CD4-positive, alpha-beta T cell treated with Interleukin-6 for 4 hours (primary cell): Measurements from ENCODE around the gene TMEM89.
A peak's percentile ranks its signal among the peaks of the same experiment; 100 is the strongest.

Experiments used
- DNase-seq: peaks from one replicate; pipeline ENCODE4 v3.0.0-alpha.2; 2020; ENCODE audit warnings: mixed read lengths

The TMEM89 gene, protein sequence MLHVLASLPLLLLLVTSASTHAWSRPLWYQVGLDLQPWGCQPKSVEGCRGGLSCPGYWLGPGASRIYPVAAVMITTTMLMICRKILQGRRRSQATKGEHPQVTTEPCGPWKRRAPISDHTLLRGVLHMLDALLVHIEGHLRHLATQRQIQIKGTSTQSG

DNA sequence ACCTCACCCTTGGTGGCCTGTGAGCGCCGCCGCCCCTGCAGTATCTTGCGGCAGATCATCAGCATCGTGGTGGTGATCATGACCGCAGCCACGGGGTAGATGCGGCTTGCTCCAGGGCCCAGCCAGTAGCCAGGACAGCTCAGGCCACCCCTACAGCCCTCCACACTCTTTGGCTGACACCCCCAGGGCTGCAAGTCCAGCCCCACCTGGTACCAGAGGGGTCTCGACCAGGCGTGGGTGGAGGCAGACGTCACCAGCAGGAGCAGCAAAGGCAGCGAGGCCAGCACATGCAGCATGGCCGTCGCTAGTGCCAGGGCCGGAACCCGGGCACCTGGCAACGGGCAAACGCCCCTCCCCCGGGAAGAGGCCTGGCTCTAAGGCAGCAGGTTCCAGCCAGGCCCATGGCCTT, at the start of gene TMEM89:
TMEM89 (minus strand) TSS at position 309 of the 409 bp plus-strand sequence; CDS start at position 296, 13 bp downstream.
- DNase-seq: no peak

DNA sequence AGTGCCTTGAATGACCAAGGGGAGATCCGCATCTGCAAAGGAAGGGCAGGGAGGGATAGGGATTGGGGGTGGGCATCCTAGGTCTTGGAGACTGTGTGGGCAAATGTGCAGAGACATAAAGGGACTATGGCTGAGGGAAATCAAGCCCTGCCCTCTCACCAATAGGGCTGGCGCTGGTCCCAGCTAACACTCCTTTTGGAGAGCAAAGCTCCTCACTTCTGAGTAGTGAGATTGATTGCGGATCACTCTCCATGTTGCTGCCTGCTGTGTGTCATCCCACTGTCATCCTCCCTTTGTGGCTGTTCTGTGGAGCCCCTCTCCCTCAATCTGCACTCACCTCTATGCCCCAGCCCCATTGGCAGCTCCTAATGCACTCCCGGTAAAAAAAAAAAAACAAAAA, 43.4 kb upstream of the TMEM89 start:
- DNase-seq: no peak

DNA sequence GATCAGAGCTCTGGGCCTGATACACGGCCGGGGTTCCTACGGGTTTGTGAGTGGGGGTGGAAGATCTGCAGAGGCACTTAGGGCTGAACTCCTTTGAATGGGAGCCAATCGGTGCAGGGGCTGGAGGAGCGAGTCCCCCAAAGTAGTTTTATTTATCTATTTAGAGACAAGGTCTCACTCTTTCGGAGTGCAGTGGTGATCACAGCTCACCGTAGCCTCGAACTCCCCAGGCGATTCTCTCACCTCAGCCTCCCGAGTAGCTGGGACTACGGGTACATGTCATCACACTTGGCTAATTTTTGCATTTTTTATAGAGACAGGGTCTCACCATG, 42.7 kb upstream of the TMEM89 start:
- no peak for DNase-seq

DNA sequence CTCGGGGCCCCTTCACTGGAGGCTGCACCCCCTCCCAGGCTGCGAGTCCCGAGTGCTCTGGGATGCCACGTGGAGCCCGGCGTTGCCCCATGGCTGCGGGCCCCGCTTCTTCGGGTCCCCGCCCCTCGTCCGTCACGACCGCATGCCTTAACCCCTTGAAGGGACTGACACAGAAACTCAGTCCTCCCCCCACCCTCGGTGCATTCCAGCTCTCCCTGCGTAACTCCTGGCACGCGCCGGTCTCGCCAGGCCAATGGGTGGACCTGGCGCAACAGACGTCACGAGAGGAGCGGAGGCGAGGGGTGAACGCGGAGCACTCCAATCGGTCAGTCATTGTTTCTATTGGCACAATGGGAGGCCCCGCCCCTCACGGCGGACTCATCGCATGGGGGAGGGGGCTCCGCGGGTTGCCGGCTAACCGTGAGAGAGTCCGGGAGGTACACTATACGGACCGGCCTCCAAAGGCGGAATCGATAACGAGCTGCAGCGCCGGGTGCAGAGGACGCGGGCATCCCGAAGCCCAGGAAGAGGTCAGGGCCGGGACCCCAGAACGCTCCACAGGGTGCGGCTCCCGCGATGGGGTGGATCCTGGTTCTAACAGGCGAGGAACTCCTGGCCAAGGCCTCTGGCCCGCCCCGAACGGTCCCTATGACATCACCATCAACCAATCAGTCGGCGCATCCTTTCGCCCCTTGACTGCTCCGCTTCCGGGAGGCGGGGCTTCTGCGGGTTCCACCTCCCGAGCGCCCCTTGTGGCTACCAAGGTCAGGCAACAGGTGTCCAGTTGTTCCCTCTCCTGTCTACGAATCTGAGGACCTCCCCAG, 42.1 kb upstream of the TMEM89 start:
- peak; percentile 86 for DNase-seq

DNA sequence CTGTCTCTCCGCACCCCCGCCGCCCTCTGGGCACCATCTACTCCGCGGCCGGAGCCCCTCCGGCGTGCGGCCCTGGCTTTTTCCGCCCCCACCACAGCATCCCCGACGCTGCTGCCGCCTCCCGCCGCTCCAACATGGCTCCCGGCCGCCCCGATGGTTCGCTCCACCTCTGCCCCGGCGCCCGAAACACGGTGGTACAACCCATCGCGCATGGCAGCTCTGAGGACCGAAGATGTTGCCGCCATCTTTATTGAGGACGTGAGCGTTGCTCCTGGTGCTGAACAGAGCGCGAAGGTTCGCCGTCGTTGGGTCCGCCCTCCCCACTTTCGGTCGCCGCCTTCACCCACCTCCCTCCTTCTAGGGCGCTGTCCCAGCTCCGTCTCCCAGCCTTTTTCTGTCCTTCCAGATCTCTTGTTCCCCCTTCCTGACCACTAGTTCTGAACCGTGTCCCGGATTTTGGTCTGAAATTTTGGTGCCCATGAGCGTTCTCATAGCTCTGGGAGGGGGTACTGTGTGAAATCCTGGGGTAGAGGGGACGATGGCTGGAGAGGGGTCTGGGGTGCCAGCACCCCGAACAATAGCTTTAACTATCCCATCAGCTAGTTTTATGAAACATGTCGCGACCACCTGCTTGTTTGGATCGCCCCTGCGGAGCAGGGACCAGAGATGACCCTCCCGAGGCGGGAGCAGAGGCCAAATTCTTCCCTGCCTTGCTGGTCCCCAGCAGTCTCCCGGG, 41.4 kb upstream of the TMEM89 start, which contains the start of gene CELSR3:
CELSR3 (minus strand) TSS at position 134 of the 736 bp plus-strand sequence. CDS start 252 bp downstream, outside the sequence.
- peak; percentile 46 for DNase-seq

DNA sequence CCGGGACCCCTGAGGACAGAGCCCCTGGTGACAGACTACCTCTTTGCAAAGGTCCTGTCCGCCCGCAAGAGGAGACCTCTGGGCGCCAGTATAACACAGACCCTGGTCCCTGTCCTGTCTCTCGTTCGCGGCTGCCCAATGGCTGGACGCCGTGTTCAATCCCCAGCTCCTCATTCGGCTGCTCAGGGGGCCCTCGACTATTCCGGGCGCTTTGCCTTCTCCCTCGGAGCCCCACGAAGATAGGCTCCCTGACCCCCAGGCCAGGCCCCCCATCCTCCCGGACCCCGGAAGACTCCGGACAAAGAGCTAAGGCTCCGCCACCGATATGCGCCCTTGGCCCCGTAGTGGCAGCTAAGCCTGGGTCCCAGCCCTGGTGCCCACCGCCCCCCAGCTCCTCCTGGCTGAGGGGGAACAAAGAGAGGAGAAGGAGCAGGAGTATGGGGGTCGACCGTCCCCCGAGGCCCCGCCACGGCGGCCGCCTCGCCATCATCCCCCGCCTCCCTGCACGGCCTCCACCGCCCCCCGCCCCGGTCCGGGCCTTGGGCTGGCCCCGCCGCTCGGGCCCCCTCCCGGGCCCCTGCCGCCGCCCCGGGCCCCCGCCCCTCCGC, 40.7 kb upstream of the TMEM89 start:
- no peak for DNase-seq

DNA sequence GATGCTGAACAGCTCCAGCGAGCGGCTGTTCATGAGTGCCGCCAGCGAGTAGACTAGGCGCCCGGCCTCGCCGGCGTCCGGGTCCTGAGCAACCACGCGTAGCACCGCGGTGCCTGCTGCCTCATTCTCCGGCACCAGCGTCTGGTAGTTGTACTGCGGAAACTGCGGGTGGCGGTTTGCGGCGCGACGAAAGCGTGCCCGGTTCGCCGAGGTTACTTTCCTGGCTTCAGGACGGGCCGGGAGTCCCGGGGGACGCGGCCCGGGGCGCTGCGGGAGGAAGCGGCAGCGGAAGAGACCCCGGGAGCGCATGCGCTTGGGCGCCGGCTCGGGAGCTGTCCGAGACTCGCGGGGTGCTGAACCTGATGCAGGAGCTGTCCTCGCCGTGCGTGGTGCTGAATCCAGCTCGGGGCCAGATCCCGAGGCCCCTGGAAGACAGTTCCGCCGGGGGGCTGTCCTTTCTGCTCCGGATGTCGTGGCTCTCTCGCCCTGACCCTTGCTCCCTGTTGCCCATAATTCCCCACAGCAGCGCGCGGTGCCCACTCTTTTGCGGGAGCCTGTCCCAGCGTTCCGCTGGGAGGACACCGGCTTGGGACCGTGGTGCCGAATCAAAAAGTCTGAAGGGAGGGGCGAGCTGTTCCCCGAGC, 40.1 kb upstream of the TMEM89 start:
- peak; percentile 71 for DNase-seq

DNA sequence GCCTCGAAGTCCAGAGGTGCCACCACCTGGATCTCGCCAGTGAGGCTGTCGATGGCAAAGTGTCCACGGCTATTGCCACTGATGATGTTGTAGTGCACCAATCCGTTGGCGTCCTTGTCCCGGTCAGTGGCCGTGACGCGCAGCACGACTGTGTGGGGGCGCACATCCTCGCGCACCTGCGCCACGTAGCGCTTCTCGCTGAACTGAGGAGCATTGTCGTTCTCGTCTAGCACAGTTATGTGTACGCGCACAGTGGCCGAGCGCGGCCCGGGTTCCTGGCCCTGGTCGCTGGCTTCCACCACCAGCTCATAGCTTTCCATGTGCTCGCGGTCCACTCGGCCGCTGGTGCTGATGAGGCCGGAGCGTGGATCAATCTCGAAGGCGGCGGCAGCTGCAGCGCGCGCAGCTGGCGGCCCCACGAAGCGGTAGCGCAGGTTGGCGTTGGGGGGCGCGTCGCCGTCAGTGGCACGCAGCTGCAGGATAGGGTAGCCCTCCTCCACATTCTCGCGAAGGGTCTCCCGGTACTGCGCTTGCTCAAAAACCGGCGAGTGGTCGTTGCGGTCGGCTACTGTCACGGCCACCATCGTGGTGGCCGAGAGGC, 39.3 kb upstream of the TMEM89 start:
- DNase-seq: no peak

DNA sequence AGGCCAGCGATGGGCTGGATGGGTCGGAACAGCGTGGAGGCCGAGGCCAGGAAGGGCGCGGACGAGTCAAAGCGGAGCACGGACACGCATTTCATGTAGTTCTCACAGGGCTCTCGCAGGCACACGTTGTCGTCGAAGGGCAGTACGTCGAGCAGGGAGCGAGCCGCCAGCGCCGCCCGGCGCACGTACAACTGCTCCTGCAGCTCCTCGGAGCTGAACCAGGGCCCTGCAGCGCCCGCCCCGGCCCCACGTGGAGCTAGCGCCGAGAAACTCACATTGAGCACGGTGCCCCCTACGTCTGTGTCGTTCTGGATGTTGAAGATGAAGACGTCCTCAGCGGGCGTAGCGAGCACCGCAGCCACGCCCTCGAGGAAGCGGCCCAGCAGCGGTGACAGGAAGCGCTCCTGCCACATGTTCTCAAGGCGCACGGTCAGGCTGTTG, 35.3 kb upstream of the TMEM89 start:
- DNase-seq: peak; percentile 36

DNA sequence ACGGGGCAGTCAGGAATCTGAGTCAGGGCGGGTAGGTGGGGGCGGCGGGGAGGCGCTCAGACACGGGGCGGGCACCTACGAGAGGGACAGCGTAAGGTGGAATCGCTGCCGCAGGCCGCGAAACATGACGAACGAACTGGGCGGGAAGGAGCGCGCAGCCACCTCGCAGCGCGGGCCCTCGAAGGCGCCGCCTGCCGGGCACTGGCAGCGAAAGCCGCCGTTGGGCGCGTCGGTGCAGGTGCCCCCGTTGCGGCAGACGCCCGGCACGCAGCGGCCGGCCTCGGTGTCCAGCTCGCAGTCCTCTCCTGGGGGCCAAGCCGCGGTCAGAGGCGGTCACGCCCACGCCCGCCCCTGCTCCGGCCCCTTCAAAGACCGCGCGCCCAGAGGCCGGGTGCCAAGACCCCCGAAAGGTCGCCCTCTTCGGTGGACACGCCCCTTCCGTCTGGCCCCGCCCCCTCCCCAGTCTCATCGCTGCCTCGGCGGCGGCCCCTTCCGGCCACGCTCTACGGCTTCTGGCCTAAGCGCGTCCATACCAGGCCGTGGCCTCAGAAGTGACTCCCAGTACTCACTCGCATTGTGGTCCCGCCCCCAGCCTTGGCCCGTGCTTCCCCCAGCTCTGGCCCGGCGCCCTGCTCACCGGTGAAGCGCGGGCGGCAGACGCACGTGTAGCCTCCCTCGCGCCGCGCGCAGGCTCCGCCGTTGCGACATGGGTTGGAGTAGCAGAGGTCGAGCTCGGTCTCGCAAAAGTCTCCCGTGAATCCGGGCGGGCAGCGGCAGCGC, 34.7 kb upstream of the TMEM89 start:
- DNase-seq: peak; percentile 86

DNA sequence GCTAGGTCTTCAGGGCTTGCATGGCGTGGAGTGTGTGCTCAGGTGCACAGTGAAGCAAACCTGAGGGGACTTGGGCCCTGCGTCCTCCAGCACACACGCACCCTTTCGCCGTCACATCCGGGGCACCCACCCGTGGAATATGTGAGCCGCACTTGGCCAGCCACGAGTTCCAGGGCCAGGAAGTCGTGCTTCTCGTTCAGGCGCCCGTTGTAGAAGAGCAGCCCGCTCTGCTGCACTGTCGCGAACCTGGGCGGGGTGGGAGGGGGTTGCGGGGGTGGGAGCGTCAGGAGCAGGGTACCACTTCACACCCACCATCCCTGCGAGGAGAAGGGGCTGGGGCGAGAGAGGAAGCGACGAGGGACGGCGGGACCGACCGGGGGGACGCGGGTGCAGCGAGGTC, 34.0 kb upstream of the TMEM89 start:
- peak; percentile 61 for DNase-seq

DNA sequence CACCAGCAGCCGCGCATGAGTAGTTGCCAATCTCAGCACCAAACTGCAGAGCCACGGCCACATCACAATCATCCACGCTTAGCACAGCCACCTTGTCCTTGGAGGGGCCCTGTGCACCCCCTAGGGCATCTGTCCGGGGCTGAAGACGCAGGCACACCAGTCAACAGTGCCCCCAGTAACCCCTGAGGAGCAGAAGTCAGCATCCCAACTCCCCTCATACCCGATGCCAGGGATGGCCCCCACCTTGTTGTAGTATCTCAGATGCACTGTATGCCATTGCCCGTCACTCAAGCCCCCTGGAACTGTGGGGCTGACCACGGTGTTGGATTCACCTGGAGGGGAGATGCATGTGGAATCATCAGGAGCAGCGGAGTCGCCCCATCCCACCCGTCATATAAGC, 33.5 kb upstream of the TMEM89 start:
- DNase-seq: no peak

DNA sequence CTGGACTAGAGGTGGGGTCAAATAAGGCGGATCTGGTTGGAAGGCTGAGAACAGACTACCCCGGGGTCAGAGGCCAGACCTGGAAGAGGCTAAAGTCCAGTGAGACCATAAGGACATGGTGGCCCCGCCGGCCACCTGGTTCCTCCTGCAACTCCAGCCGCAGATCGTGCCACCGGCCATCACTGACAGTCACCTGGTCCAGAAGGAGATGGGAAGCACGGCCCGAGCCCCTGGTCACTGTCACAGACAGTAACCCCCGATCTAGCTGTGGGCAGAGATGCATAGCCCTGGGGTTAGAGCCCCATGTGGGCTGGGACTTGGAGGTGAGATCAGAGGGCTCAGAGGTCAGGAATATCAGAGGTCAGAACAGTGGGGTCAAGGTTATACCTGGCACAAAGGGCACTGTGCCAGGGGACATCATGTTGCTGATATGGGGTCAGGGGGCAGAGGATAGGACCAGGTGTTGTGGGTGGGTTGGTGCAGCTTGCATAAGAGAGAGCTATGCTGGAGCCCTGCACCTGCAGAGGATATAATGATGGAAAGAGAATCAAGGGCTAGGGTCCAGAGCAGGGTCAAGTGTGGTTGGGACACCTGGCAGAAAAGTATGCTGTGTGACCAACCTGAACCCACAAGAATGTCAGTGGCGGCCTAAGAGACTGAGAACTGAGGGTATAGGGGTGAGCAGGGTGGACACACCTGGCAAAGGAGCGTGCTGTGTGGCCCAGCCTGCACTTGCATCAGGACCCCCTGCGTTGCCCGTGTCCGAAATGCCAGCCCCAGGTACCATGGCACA, 31.6 kb upstream of the TMEM89 start:
- no peak for DNase-seq

DNA sequence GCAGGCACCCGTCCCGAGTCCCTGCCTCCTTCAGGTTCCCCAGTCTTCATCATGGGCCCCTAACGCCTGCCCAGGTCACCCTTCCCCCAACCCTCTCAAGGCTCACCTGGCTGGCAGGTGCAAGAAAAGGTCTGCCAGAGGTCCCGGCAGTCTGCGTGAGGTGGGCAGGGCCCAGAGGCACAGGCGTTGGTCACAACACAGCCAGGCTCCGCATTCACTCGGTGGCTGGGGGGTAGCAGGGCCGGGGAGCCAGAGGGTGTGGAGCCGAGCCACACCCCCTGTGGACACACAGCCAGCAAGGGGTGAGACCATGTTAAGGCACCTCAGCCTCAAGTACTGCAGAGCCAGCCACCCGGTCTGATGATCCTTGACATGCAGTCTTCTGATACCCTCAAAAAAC, 30.2 kb upstream of the TMEM89 start:
- no peak for DNase-seq

DNA sequence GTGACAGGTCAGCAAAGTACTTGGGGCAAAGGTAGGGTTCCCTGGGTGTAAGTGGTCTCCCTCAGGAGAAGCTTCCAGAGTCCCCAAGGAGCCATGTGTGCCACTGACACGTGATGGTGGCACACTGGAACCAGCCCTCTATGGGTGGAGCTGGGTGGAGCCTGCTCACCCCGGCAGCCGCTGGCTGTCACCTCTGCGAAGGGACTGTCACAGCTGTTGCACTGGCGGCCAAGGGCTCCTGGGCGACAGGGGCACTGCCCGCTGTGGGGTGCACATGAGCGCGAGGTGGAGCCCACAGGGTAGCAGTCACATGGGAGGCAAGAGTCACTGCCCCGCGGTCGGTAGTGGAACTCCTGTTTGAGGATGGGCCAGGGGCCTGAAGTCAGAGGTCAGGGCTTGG, 29.2 kb upstream of the TMEM89 start:
- no peak for DNase-seq

DNA sequence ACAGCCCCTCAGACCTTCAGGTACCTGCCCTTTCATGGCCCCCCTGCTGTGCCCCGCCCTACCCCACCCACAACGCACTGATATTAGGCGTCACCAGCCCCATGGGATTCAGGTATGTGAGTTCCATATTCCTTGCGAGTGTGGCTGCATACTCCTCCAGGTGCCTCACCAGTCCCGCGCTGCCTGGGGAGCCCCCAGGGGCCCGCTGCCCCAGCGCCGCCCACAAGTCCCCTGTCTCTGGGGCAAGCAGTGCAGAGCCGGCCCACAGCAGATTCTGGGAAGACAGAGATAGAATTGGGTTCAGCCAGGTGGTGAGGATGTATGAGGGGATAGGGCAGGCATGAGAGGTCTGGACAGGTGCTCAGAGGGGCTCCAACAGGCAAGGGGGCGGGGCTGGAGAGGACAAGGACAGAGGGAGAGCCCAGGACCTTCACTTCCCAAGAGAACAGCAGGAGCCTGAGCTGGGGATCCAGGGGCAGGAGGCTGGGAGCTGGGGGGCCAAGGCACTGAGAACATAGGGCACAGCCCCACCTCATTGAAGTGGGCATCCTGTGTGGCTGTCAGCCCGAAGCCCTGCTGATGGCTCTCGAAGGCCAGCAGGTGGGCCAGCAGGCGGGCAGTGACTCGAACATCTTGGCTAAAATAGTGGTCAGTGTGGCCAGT, 26.8 kb upstream of the TMEM89 start:
- no peak for DNase-seq

DNA sequence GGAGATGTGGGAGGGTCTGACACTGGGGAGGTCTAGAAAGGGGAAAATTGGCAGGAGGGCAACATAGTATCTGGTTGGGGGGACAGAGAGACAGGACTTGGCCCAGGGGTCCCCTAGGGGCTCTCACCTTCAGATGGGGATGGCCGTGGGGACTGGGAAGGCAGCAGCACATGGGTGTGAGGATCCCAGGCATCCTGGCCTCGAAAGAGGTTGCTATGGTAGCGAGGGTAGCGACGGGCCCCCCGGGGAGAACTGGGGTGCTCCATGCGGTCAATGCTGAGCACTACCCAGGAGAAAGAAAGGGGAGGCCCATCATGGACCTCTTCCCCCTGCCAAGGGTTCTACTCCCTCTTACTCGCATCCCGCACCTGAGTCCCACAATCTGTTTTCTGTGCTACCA, 26.1 kb upstream of the TMEM89 start:
- no peak for DNase-seq

DNA sequence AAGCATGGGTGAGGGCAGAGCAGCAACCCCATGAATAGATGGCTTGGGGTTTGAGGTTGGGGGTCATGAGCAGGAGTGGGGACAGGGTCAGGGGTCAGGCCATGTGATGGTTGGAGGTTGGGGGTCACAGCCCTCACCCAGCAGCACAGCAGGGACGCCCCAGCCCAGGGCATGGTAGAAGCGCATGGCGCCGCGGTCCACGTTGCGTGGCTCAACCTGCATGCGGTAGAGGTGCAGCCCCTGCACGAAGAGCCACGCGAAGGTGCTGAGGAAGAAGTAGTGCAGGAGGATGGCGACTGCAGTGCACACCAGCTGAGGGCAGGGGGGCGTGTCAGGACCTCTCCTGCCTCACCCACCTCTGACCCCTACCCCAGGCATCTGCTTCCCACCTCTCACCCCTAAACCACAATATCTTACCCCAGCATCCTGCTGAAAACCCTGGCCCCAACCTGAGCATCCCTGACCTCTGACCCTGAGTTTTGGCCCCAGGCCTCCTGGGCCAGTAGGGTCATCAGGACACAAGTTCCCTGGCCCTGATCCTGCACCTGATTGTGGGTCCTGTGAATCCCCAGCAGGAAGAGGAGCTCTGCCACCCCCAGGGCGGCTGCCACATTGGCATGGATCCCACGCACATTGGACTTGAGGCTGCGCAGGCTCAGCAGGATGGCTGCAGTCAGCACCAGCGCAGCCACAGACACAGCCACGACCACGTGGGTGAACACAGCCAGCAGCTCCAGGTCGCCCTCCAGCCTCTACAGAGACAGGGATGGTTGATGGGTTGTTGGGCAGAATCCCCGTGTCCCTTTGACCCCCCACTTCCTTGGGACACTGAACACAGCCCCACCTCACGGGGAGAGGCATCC, 23.6 kb upstream of the TMEM89 start:
- no peak for DNase-seq

DNA sequence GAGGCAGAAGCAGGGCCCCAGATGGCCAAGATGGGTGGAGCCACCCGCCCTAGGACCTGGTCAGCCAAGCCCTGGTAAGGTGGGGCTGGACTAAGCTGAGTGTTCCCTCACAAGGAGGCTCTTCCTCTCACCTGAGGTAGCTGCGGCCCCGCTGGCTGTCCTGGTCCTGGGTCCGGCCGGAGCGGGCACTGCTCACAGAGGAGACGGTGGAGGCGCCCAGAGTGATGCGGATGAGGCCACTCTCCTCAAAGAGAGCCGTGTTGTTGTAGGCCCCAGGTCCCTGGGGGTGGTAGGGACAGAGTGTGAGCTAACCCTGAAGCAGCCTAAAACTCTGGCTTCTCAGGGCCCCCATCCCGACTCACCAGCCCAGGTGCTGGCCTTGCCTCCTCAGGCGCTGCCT, 21.0 kb upstream of the TMEM89 start:
- DNase-seq: no peak
